Activated T-helper 9 cell treated with anti-CD3 and anti-CD28 coated beads, Interleukin-2, amount 50 U/mL, for 16 hours (primary cell): ENCODE measurements around the gene CCDC188.

ENCODE experiments used
- DNase-seq: peaks from one replicate; pipeline ENCODE4 v3.0.0-alpha.2; 2020; ENCODE audit warnings: low read depth

The CCDC188 gene

DNA sequence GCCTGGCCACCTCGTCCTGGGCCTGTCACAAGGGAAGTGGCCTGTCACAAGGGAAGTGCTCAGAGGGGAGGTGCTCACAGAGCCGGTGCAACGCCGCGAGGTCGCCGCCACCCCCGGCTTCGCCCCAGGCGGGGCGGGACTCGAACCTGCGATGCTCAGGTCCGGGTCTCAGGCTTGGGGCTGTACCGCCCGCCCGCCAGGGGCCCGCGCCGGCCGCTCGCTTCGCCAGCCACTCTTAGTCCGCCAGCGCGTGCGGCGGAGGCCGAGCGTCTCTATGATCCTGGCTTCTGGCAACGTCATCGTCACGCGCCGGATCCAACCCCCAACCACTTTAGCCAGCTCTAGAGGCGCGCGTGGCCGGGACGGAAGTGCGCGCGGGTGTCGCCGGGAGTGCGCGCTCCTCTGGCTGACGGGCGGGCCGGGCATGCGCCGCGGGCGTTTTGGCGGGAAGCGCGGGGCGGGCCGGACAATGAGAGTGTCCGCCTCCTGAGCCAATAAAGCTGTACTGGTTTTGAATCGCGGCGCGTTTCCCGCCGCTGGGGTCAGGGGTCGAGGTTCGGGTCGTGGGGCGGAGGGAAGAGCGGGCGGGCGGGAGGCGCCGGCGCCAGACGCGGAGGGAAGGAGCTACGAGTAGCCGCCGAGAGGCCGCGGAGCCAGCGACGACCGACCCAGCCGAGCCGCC lies 33.8 kb downstream of the CCDC188 start, which contains the start of gene TRMT2A:
TRMT2A (minus strand) TSS at position 276 of the 682 bp plus-strand sequence. CDS start 320 bp downstream, outside the sequence.
- DNase-seq = peak; percentile 96

- DNase-seq = no peak
These were observed 34.4 kb downstream of the CCDC188 start for GRCh38 chr22:20116376-20116950.

GRCh38 chr22:20115691-20116375 lies 35.0 kb downstream of the CCDC188 start, which contains the start of gene RANBP1:
Gene RANBP1, plus strand, starts transcription at chr22:20116104. Its CDS starts 81 bp downstream, at chr22:20116185.
- DNase-seq = no peak

DNA sequence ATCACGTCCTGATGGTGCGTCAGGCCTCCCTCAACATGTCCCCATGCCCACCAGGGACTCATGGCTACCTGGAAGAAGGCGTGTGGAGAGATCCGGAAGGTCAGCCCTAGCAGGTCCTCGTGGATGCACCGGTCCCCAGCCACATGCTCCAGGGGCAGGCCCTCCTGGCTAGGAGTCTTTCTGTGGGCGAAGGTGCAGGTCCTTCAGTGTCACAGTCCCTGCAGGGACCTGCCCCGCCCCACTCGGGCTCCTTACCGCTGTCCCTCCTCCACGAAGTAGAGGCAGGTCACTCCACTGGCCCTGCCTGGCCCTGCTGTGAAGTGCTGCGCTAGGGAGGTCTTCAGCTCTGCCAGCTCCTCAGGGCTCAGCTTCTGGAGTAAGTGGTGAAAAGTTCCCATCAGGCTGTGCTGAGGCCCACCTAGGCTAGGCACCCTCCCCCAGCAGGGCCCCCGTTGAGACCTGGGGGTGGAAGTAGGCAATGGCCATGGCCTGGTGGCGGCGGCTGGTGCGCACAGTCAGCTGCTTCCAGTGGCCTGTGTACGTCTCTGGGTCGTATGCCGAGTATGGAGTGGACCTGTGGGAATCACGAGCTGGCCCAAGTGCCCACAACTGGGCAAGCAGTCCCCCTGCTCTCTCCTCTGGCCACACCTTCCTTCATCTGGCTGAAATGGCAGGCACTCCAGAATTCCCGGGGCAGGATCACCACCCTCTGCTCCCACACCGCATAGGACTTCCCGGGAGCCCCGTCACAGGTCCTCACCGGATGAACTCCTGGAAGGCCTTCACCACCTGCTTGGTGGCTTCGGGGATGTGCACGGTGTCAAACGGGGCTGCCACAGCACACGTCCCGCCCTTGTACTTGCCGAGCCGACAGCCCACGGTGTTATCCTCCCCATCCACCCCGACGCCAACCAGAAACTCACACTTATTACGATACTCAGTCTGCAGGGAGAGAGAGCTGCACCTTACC lies 36.1 kb downstream of the CCDC188 start:
- no peak for DNase-seq

DNA sequence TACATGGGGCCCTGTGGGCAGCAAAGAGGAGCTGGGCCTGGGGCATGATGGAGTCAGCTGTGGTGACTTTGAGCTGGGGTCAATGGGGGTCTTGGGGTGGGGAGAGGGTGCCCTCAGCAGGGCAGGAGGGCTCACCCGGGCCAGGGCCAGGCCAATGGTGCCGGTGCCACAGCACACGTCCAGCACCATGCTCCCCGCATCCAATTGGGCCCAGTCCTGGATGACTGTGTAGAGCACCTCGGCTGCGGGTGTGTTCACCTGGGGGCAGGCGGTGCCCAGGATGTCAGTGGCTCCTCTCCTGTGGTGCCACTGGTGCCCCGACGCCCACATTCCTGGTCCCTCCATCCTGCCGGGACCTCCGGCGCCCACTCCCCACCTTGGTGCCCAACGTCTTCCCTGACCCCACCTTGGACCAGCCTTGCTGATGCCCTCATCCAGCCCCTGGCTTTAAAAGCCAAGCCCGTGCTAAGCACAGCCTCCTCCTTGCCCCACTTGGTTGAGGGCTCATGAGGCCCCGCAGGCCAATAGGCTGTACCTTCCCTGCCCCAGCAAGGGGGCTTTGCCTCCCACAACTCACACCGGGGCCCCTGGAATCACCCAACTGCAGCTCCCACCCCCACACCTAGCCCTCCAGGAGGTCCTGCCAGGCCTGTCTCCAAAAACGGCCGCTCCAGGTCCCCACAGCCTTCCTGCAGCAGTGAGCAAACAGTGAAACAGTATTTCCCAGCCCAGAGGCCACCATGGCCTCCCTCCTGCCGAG lies 37.1 kb downstream of the CCDC188 start:
- DNase-seq = no peak

GRCh38 chr22:20112623-20113511 lies 38.0 kb downstream of the CCDC188 start:
- no peak for DNase-seq

DNA sequence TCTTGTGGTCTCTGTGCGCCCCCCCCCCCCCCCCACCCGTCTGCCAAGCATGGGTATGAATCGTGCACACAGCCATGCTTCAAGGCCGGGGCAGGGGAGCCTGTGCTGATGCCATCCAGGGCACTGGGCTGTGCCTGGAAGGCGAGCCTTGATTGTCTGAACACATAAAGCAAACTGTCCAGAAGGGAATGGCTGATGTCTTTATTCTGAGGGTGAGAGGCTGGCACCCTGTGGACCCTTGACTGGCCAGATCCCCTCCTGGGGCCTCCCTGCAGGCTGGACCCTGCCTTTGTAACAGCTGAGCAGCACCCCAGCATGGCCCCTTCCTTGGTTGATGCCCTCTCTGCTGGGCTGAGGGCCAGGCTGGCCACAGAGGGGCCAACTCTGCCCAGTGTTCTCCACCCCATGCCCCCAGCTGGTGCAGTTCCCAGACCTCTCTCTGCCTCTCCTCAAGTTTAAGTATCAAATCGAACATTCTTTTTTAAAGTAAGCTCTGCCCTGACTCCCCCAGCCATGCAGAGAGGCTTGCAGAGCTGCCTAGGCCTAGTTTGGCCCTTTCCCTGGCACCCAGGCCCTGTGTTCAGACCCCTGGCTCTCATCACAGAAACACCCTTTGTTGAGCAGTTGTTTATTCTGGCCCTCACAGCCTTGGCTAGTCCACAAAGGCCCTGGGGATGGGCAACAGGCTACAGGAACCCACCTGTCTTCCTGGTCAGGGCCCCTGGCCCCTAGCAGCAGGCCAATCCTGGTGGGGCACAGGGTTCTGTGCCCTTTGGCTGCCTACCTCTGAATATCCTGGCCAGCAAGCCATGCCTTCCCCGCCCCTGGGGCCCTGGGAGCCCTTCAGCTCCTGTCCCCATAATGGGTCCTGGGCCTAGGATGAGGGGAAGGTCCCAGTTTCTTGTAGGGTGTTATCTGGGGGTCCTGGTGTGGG lies 38.9 kb downstream of the CCDC188 start:
- DNase-seq = no peak

- no peak for DNase-seq
These were observed 39.7 kb downstream of the CCDC188 start for GRCh38 chr22:20111045-20111688.

DNA sequence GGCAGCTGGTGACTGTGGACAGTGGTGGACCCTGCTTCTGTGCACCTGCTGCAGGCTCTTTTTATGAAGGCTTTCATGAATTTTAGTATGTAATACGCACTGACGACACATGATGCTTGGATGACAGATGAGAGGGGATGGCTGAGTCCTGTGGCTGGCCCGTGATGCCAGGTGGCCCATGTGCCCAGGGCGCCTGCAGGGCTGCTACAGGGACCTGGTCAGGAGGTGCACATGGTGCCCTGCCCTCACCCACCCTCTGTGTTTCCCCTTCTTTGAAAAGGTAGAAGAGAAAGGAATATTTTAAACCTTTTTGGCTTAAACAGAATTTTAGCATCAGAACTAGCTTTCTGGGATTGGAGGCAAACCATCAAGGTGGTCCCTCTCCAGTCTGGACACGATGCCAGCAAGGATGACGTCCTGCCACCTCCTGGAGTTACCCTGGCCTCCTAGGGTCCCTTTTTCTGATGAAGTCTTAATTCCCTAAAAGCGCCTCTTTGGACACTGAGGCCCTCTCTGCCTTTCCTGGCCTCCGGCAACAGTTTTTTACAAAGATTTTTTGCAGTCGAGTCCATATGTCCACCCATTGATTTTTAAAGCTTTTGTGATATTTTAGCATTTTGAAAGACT lies 40.4 kb downstream of the CCDC188 start:
- DNase-seq = no peak

GRCh38 chr22:20109411-20110358 lies 41.2 kb downstream of the CCDC188 start:
- DNase-seq = no peak

GRCh38 chr22:20108757-20109230 lies 42.1 kb downstream of the CCDC188 start:
- DNase-seq = no peak

DNA sequence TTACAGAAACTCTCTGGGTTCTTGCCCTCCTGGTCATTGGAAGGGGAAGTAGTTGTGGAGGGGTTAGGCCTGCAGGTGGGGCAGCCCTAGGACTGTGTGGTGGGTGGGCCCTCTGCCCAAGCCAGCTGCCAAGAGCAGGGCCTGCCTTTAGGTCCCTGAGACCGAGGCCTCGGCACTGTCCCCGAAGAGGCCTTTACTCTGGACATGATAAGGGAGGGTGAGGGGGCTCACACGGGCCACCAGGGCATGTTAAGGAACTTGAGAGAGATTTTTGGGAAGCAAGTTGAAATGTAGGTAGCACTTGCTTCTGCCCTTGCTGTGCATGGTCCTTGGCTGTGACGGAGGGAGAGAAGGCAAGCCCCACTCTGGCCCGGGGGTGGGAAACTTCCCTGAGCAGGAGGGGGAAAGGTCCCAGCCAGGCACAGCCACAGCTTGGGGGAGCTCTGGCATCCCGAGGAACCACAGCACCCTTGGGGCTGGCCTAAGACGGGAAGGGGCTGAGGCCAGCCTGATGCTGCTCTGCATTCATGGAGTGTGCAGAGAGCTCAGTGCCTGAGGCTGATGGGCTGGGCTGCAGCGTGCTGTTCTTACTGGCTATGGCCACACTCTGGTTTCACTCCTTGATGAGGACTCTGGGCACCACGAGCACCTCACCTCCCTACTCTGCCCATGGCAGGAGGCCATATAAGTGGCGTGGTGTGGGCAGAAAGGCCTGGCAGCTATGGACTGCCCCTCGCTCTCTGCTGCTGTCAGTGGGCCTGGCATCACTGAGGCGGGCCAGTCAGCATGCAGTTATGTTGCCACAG lies 42.7 kb downstream of the CCDC188 start:
- DNase-seq = no peak

DNA sequence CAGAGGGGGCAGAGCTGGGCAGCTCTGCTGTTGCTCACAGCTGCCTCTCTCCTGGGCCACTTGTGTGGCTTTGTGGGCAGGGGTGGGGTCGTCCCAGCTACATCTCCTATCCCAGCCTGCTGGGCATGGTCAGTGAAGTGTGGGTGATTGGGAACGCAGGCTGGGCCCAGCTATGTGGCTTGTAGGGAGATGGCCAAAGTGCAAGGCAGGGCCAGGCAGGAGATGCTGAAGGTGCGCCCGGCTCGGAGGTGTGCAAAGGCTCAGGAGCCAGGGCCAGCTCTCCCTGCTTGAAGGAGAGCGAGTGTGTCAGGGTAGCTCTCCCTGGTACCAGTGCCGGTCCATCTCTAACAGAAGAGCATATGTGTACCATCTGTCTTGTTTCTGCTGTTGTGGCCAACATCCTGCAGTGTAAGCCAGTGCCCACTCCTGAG lies 43.4 kb downstream of the CCDC188 start:
- DNase-seq = no peak

- DNase-seq = no peak
These were observed 44.0 kb downstream of the CCDC188 start for GRCh38 chr22:20106849-20107237.

DNA sequence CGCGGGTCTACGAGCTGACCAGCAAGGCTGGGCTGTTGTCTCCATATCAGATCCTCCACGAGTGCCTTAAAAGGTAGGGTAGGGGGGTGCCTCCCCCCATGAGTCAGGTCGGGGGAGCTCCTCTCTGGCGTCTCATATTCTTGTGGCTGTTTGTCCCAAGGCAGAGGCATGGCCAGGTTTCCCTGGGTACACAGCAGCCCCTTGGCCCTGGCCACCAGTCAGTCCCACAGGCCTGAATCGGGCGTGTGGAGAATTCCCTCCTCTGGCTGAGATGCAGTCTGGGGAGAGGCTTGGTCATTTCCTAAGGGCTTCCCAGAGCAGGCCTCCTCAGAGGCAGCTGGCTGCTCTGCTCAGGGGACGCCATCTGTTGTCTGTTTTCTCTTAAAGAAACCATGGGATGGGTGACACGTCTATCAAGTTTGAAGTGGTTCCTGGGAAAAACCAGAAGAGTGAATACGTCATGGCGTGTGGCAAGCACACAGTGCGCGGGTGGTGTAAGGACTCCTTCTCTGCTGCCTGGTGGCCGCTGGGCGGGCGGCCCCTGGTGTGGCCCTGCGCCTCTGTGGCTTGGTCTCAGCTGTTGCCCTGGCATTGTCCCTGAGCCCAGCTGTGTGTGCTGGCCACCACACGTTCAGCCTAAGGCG lies 44.5 kb downstream of the CCDC188 start:
- DNase-seq = no peak
